ENCODE data around the gene ARHGAP33. TPM values are rescaled to one million over a fixed set of nuclear protein-coding genes. Genes with fewer than 3 reads are reported as not detected.

Gene ARHGAP33
- total and polyA plus RNA-seq, 10 of the 15 experiments (the other 5 are each of a cell fraction or from before 2014, with no cell fraction given), result 0.05 to 22.9 (median 2.3) TPM; not detected in 1

DNA sequence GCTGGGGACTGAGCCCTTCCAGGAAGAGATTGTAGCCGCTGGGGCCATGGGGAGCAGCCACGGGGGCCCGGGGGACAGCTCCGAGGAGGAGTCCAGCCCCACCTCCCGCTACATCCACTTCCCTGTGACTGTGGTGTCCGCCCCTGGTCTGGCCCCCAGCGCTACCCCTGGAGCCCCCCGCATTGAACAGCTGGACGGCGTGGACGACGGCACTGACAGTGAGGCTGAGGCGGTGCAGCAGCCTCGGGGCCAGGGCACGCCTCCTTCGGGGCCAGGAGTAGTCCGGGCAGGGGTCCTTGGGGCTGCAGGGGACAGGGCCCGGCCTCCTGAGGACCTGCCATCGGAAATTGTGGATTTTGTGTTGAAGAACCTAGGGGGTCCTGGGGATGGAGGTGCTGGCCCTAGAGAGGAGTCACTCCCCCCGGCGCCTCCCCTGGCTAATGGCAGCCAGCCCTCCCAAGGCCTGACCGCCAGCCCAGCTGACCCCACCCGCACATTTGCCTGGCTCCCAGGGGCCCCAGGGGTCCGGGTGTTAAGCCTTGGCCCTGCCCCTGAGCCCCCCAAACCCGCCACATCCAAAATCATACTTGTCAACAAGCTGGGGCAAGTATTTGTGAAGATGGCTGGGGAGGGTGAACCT lies 42.7 kb upstream of the ARHGAP33 start:
- Histone ChIP-seq H3K27me3 (replicated peaks in 1 of 2; ENCODE audit: control insufficient read depth in 2 of 2, insufficient read depth in 2 of 2, low read length in 1 of 2) (no peaks in the 10 kb centered on the region), H3K27ac (ENCODE audit: control insufficient read depth, insufficient read depth) (no peak overlapping the region), H3K4me1 (ENCODE audit: control insufficient read depth, insufficient read depth, low read length) (no peaks in the 10 kb centered on the region), H3K79me2 (ENCODE audit: control insufficient read depth, insufficient read depth, low read length) (no peaks in the 10 kb centered on the region), H3K4me3 (no peak overlapping the region), H4K20me1 (ENCODE audit: control insufficient read depth, insufficient read depth) (no peaks in the 10 kb centered on the region), H3K9me3 (replicated peaks; ENCODE audit: control insufficient read depth, insufficient read depth, low read length) (no peaks in the 10 kb centered on the region), H2AFZ (ENCODE audit: control insufficient read depth, low read depth, low read length) (no peak overlapping the region), H3K4me2 (ENCODE audit: control insufficient read depth, insufficient read depth) (no peak overlapping the region), H3K36me3 (ENCODE audit: control insufficient read depth in 2 of 2, insufficient read depth in 2 of 2, low read length in 1 of 2) (peaks cover 16 to 42% of the 10 kb centered on the region in 2 experiments; a peak in 3 of 4 replicates), H3K9ac (ENCODE audit: control insufficient read depth, insufficient read depth, low read length) (no peak overlapping the region)
- FAIRE-seq, result no peak
- ChIA-PET SMC1A (ENCODE audit: uncharacterized antibody, unreplicated experiment) (no interaction called here), POLR2A (no interaction called here), CTCF (interaction anchor here (0.6 kb wide), 1 partner anchor 160 kb away, joined by 5 read pairs; no protein-coding TSS in a partner anchor), RAD21 (ENCODE audit: unreplicated experiment) (no interaction called here)
- in situ Hi-C loops (cut with MboI) (no loop called here), intact Hi-C loops (cut with micrococcal nuclease; ENCODE audit: unreplicated experiment) (no loop called here)
- WGBS (ENCODE audit: insufficient coverage, insufficient replicate concordance, low lambda C conversion rate, missing lambda C conversion rate), result 95% methylated on average over 21 of the region's 25 CpGs
- DNase-seq (ENCODE audit: low read depth, low spot score), result no peak
- no peak for TF ChIP-seq NFYA (IDR thresholded peaks at IDR 0.05; ENCODE audit: borderline replicate concordance, low read depth, low read length)
- no peak for TF ChIP-seq BMI1 (IDR thresholded peaks at IDR 0.05; ENCODE audit: borderline replicate concordance)
- TF ChIP-seq, protein P1, sequence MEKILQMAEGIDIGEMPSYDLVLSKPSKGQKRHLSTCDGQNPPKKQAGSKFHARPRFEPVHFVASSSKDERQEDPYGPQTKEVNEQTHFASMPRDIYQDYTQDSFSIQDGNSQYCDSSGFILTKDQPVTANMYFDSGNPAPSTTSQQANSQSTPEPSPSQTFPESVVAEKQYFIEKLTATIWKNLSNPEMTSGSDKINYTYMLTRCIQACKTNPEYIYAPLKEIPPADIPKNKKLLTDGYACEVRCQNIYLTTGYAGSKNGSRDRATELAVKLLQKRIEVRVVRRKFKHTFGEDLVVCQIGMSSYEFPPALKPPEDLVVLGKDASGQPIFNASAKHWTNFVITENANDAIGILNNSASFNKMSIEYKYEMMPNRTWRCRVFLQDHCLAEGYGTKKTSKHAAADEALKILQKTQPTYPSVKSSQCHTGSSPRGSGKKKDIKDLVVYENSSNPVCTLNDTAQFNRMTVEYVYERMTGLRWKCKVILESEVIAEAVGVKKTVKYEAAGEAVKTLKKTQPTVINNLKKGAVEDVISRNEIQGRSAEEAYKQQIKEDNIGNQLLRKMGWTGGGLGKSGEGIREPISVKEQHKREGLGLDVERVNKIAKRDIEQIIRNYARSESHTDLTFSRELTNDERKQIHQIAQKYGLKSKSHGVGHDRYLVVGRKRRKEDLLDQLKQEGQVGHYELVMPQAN (conservative IDR thresholded peaks at IDR 0.05), result no peak
- TF ChIP-seq CBFB (IDR thresholded peaks at IDR 0.05; ENCODE audit: low read depth), result no peak
- TF ChIP-seq, protein P2, sequence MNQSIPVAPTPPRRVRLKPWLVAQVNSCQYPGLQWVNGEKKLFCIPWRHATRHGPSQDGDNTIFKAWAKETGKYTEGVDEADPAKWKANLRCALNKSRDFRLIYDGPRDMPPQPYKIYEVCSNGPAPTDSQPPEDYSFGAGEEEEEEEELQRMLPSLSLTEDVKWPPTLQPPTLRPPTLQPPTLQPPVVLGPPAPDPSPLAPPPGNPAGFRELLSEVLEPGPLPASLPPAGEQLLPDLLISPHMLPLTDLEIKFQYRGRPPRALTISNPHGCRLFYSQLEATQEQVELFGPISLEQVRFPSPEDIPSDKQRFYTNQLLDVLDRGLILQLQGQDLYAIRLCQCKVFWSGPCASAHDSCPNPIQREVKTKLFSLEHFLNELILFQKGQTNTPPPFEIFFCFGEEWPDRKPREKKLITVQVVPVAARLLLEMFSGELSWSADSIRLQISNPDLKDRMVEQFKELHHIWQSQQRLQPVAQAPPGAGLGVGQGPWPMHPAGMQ (IDR thresholded peaks at IDR 0.05; ENCODE audit: borderline replicate concordance), result no peak
- no peak for TF ChIP-seq HDAC2 (IDR thresholded peaks at IDR 0.05)
- TF ChIP-seq TCF12 (IDR thresholded peaks at IDR 0.05; ENCODE audit: low read depth, low read length), result no peak
- TF ChIP-seq SMAD5 (IDR thresholded peaks at IDR 0.05; ENCODE audit: low read depth), result no peak
- no peak for TF ChIP-seq ZNF207 (IDR thresholded peaks at IDR 0.05; ENCODE audit: borderline replicate concordance)
- no peak for TF ChIP-seq SP1 (IDR thresholded peaks at IDR 0.05; ENCODE audit: low read depth, low read length)
- TF ChIP-seq RB1 (IDR thresholded peaks at IDR 0.05; ENCODE audit: borderline replicate concordance), result no peak
- TF ChIP-seq ZNF622 (IDR thresholded peaks at IDR 0.05), result no peak
- TF ChIP-seq, protein P3, sequence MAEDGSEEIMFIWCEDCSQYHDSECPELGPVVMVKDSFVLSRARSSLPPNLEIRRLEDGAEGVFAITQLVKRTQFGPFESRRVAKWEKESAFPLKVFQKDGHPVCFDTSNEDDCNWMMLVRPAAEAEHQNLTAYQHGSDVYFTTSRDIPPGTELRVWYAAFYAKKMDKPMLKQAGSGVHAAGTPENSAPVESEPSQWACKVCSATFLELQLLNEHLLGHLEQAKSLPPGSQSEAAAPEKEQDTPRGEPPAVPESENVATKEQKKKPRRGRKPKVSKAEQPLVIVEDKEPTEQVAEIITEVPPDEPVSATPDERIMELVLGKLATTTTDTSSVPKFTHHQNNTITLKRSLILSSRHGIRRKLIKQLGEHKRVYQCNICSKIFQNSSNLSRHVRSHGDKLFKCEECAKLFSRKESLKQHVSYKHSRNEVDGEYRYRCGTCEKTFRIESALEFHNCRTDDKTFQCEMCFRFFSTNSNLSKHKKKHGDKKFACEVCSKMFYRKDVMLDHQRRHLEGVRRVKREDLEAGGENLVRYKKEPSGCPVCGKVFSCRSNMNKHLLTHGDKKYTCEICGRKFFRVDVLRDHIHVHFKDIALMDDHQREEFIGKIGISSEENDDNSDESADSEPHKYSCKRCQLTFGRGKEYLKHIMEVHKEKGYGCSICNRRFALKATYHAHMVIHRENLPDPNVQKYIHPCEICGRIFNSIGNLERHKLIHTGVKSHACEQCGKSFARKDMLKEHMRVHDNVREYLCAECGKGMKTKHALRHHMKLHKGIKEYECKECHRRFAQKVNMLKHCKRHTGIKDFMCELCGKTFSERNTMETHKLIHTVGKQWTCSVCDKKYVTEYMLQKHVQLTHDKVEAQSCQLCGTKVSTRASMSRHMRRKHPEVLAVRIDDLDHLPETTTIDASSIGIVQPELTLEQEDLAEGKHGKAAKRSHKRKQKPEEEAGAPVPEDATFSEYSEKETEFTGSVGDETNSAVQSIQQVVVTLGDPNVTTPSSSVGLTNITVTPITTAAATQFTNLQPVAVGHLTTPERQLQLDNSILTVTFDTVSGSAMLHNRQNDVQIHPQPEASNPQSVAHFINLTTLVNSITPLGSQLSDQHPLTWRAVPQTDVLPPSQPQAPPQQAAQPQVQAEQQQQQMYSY (CRISPR knock-in tag; IDR thresholded peaks at IDR 0.05), result no peak
- no peak for TF ChIP-seq ZZZ3 (IDR thresholded peaks at IDR 0.05; ENCODE audit: control insufficient read depth, insufficient read length, low read depth)
- no peak for TF ChIP-seq LARP7 (IDR thresholded peaks at IDR 0.05)
- TF ChIP-seq YBX1 (IDR thresholded peaks at IDR 0.05), result no peak
- TF ChIP-seq, protein P4, sequence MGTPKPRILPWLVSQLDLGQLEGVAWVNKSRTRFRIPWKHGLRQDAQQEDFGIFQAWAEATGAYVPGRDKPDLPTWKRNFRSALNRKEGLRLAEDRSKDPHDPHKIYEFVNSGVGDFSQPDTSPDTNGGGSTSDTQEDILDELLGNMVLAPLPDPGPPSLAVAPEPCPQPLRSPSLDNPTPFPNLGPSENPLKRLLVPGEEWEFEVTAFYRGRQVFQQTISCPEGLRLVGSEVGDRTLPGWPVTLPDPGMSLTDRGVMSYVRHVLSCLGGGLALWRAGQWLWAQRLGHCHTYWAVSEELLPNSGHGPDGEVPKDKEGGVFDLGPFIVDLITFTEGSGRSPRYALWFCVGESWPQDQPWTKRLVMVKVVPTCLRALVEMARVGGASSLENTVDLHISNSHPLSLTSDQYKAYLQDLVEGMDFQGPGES (IDR thresholded peaks at IDR 0.05), result no peak
- TF ChIP-seq ESRRA (IDR thresholded peaks at IDR 0.05; ENCODE audit: low read length), result no peak
- TF ChIP-seq CBX3 (IDR thresholded peaks at IDR 0.05; ENCODE audit: borderline replicate concordance, low read depth), result no peak
- ATAC-seq, result no peak
- BruUV-seq (replicated peaks), result no TSS peak
